Neutrophil (primary cell): ENCODE results near the gene TYMP.

ENCODE experiments used
- H3K27ac ChIP-seq: fragments of 200-600 bp; sonication (generic); 2 replicates; pipeline ENCODE4 v1.5.1; 2016; ENCODE audit warnings: mild to moderate bottlenecking, moderate library complexity
- H3K27me3 ChIP-seq: fragments of 200-600 bp; sonication (generic); 2 replicates; pipeline ENCODE4 v1.6.0; 2016; ENCODE audit warnings: mild to moderate bottlenecking
- H3K36me3 ChIP-seq: fragments of 200-600 bp; sonication (generic); 2 replicates; pipeline ENCODE4 v1.5.1; 2017
- H3K4me1 ChIP-seq, 2 experiments: fragments of 200-600 bp in 1 of 2; sonication (generic) in 1 of 2; 1 replicate in 1 of 2; 2 replicates in 1 of 2; pipeline versions ENCODE4 v1.5.1 to v1.6.1; 2013 to 2016; ENCODE audit warnings: low read depth in 1 of 2, low read length in 1 of 2, mild to moderate bottlenecking in 1 of 2, moderate library complexity in 1 of 2; ENCODE audit not compliant: control insufficient read depth in 1 of 2, insufficient read depth in 1 of 2
- H3K4me3 ChIP-seq, 2 experiments: fragments of 200-600 bp in 1 of 2; sonication (generic) in 1 of 2; 1 replicate in 1 of 2; 2 replicates in 1 of 2; pipeline ENCODE4 v1.5.1; 2013 to 2016; ENCODE audit warnings: low read depth in 1 of 2, low read length in 1 of 2, mild to moderate bottlenecking in 1 of 2, moderate library complexity in 1 of 2
- H3K9me3 ChIP-seq: fragments of 200-600 bp; sonication (generic); 2 replicates; pipeline ENCODE4 v1.5.1; 2016
- CTCF ChIP-seq: fragments of 200-600 bp; sonication (generic); IDR thresholded peaks from 2 replicates; pipeline ENCODE4 v1.5.1; 2016; ENCODE audit warnings: antibody characterized with exemption

Gene TYMP

GRCh38 chr22:50505776-50506610 lies 23.8 kb downstream of the TYMP start:
- Histone ChIP-seq H3K4me1 (peaks cover 16 to 22% of the 10 kb centered on the region in 2 experiments), H3K27ac (peak overlapping the region; percentile 92)

GRCh38 chr22:50505276-50505775 lies 24.5 kb downstream of the TYMP start:
- H3K4me1 ChIP-seq, result peaks cover 16 to 22% of the 10 kb centered on the region in 2 experiments
- H3K9me3 ChIP-seq, result no peaks in the 10 kb centered on the region
- H3K27me3 ChIP-seq, result no peaks in the 10 kb centered on the region
- H3K36me3 ChIP-seq, result peaks cover 47% of the 10 kb centered on the region
- H3K4me3 ChIP-seq, result no peak overlapping the region
- no peak overlapping the region for H3K27ac ChIP-seq
- TF ChIP-seq CTCF, result no peak

More at GRCh38 chr22:50505776-50506610, 23.8 kb downstream of the TYMP start:
- Histone ChIP-seq H3K9me3 (no peaks in the 10 kb centered on the region), H3K27me3 (no peaks in the 10 kb centered on the region), H3K4me3 (peak overlapping the region in 1 of 2 experiments; percentile 83), H3K36me3 (peaks cover 47% of the 10 kb centered on the region)
- no peak for TF ChIP-seq CTCF

- no peak overlapping the region for H3K4me3 ChIP-seq
- H3K4me1 ChIP-seq, result peaks cover 16 to 22% of the 10 kb centered on the region in 2 experiments
- no peak for TF ChIP-seq CTCF
- no peaks in the 10 kb centered on the region for H3K27me3 ChIP-seq
- H3K9me3 ChIP-seq, result no peaks in the 10 kb centered on the region
- peaks cover 47% of the 10 kb centered on the region for H3K36me3 ChIP-seq
- no peak overlapping the region for H3K27ac ChIP-seq
Observed at GRCh38 chr22:50504369-50505211, 25.2 kb downstream of the TYMP start.

- Histone ChIP-seq H3K36me3 (peaks cover 47% of the 10 kb centered on the region), H3K4me3 (no peak overlapping the region), H3K9me3 (no peaks in the 10 kb centered on the region), H3K4me1 (peaks cover 13 to 14% of the 10 kb centered on the region in 2 experiments), H3K27me3 (no peaks in the 10 kb centered on the region), H3K27ac (no peak overlapping the region)
- no peak for TF ChIP-seq CTCF
Observed at GRCh38 chr22:50503475-50504145, 26.2 kb downstream of the TYMP start.
